Lower lobe of right lung (tissue), 2 donors: ENCODE data around the gene SOD3. TPM values are rescaled to one million over a fixed set of nuclear protein-coding genes. Genes with fewer than 3 reads are reported as not detected.

ENCODE experiments used
- ATAC-seq, 2 donors: fragments of 200-7000 bp; cut with Tn5 transposase; one replicate each; pipeline ENCODE4 v1.9.1; 2020 to 2022; ENCODE audit warnings: mild to moderate bottlenecking in 2 of 2, moderate library complexity in 2 of 2
- DNase-seq: peaks from one replicate; pipeline ENCODE4 v3.0.0-alpha.2; 2020
- H3K27ac ChIP-seq: fragments of 200-600 bp; one replicate; pipeline ENCODE4 v1.8.0; 2022
- H3K27me3 ChIP-seq: fragments of 200-600 bp; one replicate; pipeline ENCODE4 v1.8.0; 2022; ENCODE audit warnings: low read depth
- H3K36me3 ChIP-seq: fragments of 200-600 bp; one replicate; pipeline ENCODE4 v1.8.0; 2022; ENCODE audit warnings: mild to moderate bottlenecking
- H3K4me1 ChIP-seq: fragments of 200-600 bp; one replicate; pipeline ENCODE4 v1.8.0; 2022
- H3K4me3 ChIP-seq: fragments of 200-600 bp; one replicate; pipeline ENCODE4 v1.8.0; 2022; ENCODE audit warnings: mild to moderate bottlenecking
- H3K9me3 ChIP-seq: fragments of 200-600 bp; one replicate; pipeline ENCODE4 v1.8.0; 2022
- CTCF ChIP-seq: fragments of 200-600 bp; IDR thresholded peaks from one replicate; pipeline ENCODE4 v1.8.0; 2022; ENCODE audit warnings: antibody characterized with exemption, mild to moderate bottlenecking
- intact Hi-C: fragments of 100-400 bp; cut with DNase I; formaldehyde crosslinking; loops from one replicate; pipeline ENCODE4 v1.11.0; 2022
- total RNA-seq: library from RNA; stranded (reverse); fragmentation: NEBNext Ultra II Directional; extraction: Animal tissue kit (Norgen Biotek cat#: 25700); gene quantifications from one replicate; pipeline ENCODE4 v1.2.1, GENCODE V29; 2021
- donor health status: DM: no; HTN: yes; CAD: no; lungs with severe emphysema.

SOD3 gene
- total RNA-seq, 1 donor from 2014 or later: 111 TPM

GRCh38 chr4:24781999-24782745 lies 13.2 kb upstream of the SOD3 start:
- ATAC-seq (no peak), DNase-seq (no peak)
- H3K36me3 ChIP-seq: no peaks in the 10 kb centered on the region
- H3K9me3 ChIP-seq: no peaks in the 10 kb centered on the region
- no peak overlapping the region for H3K4me3 ChIP-seq
- no peaks in the 10 kb centered on the region for H3K27me3 ChIP-seq
- intact Hi-C loops: no loop called here
- no peak overlapping the region for H3K27ac ChIP-seq
- no peaks in the 10 kb centered on the region for H3K4me1 ChIP-seq
- no peak for TF ChIP-seq CTCF

- H3K36me3 ChIP-seq: no peaks in the 10 kb centered on the region
- H3K4me3 ChIP-seq: no peak overlapping the region
- no peak for TF ChIP-seq CTCF
- no peaks in the 10 kb centered on the region for H3K9me3 ChIP-seq
- H3K27me3 ChIP-seq: no peaks in the 10 kb centered on the region
- H3K4me1 ChIP-seq: no peaks in the 10 kb centered on the region
- H3K27ac ChIP-seq: no peak overlapping the region
- no peak for ATAC-seq
- intact Hi-C loops: no loop called here
- DNase-seq: no peak
Measured at GRCh38 chr4:24783506-24783905, 11.9 kb upstream of the SOD3 start.

GRCh38 chr4:24791043-24791442 lies 4.3 kb upstream of the SOD3 start:
- DNase-seq (no peak), ATAC-seq (no peak)
- H3K4me1 ChIP-seq: peaks cover 12% of the 10 kb centered on the region
- TF ChIP-seq CTCF: no peak
- H3K27ac ChIP-seq: no peak overlapping the region
- H3K9me3 ChIP-seq: no peaks in the 10 kb centered on the region
- intact Hi-C loops: no loop called here
- no peaks in the 10 kb centered on the region for H3K36me3 ChIP-seq
- no peaks in the 10 kb centered on the region for H3K27me3 ChIP-seq
- no peak overlapping the region for H3K4me3 ChIP-seq

GRCh38 chr4:24792552-24792951 lies 2.8 kb upstream of the SOD3 start:
- no peaks in the 10 kb centered on the region for H3K36me3 ChIP-seq
- peaks cover 23% of the 10 kb centered on the region for H3K4me1 ChIP-seq
- no peaks in the 10 kb centered on the region for H3K27me3 ChIP-seq
- no peak overlapping the region for H3K27ac ChIP-seq
- no peak for TF ChIP-seq CTCF
- no peak for DNase-seq
- intact Hi-C loops: no loop called here
- H3K4me3 ChIP-seq: no peak overlapping the region
- no peaks in the 10 kb centered on the region for H3K9me3 ChIP-seq
- ATAC-seq: no peak

- Histone ChIP-seq H3K27me3 (no peaks in the 10 kb centered on the region), H3K27ac (no peak overlapping the region), H3K9me3 (no peaks in the 10 kb centered on the region), H3K4me3 (no peak overlapping the region), H3K4me1 (peaks cover 23% of the 10 kb centered on the region), H3K36me3 (no peaks in the 10 kb centered on the region)
- peak; percentile 20 for TF ChIP-seq CTCF
- DNase-seq (no peak), ATAC-seq (no peak)
- intact Hi-C loops: no loop called here
Measured at GRCh38 chr4:24793219-24794005, 2.0 kb upstream of the SOD3 start.
